ENCODE results near the gene SIGLECL1. TPM values are rescaled to one million over a fixed set of nuclear protein-coding genes. Genes with fewer than 3 reads are reported as not detected.
"Not testable (repeated sequence)": the region's sequence is repeated elsewhere in the genome, so short reads cannot be mapped to it uniquely, and the experiment has no call there.

SIGLECL1 gene
- polyA plus RNA-seq (ENCODE audit: insufficient read length in 12 of 12) = not detected
- long read RNA-seq, donor 1 = 0 reads
- long read RNA-seq, donor 2 = 0 reads
- long read RNA-seq, donor 3 = 0 reads
- long read RNA-seq, donor 4 = 0 reads
- long read RNA-seq, donor 5 = 0 reads
- long read RNA-seq, donor 6 = 0 reads
- long read RNA-seq, donor 7 = 0 reads
- long read RNA-seq, donor 8 = 0 reads
- long read RNA-seq, donor 9 = 0 reads
- long read RNA-seq, donor 10 = 0 reads
- long read RNA-seq, donor 11 = 0 reads

DNA sequence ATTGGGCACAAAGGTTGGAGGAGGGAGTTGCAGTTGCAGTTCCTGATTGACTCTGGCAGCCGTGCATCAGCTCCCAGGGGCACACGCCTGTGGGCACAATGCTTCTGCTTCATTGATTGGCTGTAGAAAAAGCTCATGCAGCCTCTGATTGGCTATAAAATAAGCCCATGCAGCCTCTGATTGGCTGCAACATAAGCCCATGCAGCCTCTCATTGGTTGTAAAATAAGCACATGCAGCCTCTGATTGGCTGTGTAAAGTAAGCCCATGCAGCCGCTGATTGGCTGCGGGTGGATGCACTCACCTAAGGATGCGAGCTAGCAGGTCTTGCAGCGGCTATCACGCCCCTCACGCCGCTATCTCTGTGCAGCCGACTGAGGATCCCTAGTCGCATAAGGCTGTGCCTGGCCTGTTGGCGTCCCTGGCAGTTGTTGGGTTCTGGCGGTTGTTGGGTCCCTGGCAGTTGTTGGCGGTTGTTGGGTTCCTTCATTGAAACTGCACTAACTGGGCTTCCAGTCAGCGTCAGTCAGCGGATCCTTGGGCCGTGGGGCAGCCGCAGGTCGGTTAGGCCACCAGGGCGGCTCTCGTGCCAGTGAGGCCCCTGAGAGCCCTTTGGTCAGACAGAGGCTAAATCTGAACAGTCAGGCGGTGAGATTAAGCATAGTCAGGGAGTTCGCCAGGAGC, at the start of gene SIGLECL1:
Gene SIGLECL1, plus strand, starts transcription at position 295 of the 682 bp plus-strand sequence. CDS start 12,993 bp downstream, outside the sequence.
- no peak for DNase-seq

DNA sequence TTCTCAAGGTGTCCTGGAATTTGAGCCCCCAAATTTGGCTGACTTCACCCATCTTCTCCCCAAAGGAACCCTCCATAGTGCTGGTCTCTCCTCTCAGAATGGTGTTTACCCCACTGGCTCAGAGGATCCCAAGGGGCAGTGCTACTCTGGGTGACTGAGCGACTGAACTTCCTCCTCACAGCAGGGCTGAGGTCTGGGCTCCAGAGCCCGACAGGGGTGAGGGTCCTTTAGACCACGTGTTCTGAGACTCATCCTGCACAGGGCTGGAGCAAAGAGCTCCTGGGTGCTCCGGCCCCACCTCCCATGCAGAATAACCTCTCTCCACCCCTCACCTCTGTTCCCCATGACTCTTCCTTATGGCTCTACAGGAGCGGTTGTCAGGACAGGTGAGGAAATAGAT, 49.2 kb upstream of the SIGLECL1 start:
- no peak for DNase-seq

DNA sequence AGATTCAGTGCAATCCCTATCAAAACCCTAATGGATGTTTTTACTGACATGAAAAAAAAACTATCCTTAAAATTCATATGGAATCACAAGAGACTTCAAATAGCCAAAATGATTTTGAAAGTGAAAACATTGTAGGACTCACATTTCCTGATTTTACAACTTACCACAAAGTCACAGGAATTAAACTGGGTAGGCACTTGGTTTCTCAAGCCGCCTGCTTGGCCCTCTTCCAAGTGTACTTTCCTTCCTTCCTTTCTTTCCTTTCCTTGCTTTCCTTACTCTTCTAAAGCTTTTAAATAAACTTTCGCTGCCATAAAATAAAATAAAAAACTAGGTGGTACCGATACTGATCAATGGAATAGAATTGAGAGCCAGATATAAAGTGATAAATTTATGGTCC, 47.0 kb upstream of the SIGLECL1 start:
- DNase-seq = no peak

GRCh38 chr19:51204321-51204720, 46.6 kb upstream of the SIGLECL1 start:
- DNase-seq = no peak

DNA sequence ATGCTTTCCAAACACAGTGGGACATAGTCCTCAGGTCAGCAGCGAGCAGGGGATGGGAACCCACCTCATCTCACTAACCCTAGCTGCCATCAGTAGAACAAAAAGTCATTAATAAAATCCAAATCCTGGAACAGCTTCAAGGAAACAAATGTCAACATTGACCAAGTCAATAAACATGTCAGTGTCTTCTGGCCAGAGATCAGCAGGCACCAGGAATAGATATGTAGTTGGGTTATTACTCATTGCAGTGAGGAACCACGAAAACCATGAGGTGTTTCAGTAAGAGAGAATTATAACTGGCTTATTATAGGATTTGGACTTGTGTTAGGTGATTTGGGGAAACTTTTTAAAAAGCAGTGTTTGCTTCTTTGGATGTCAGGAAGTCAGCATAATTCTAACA, 43.1 kb upstream of the SIGLECL1 start:
- no peak for DNase-seq

- DNase-seq = no peak
These were observed 40.6 kb upstream of the SIGLECL1 start for GRCh38 chr19:51210191-51210784.

GRCh38 chr19:51210874-51211361, 40.0 kb upstream of the SIGLECL1 start:
- not testable (repeated sequence) for DNase-seq

DNA sequence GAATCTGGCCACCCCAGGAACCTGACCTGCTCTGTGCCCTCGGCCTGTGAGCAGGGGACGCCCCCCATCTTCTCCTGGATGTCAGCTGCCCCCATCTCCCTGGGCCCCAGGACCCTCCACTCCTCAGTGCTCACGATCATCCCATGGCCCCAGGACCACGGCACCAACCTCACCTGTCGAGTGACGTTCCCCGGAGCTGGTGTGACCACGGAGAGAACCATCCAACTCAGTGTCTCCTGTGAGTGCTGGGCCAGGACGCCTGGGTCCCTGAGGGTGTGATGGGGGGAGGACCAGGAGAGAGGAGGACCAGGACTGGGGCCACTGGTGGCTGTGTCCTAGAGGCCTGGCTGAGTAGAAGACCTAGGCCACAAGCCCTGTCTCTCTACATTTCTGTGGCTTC, 39.0 kb upstream of the SIGLECL1 start:
- DNase-seq = no peak

GRCh38 chr19:51219307-51219706, 31.6 kb upstream of the SIGLECL1 start:
- DNase-seq = no peak

DNA sequence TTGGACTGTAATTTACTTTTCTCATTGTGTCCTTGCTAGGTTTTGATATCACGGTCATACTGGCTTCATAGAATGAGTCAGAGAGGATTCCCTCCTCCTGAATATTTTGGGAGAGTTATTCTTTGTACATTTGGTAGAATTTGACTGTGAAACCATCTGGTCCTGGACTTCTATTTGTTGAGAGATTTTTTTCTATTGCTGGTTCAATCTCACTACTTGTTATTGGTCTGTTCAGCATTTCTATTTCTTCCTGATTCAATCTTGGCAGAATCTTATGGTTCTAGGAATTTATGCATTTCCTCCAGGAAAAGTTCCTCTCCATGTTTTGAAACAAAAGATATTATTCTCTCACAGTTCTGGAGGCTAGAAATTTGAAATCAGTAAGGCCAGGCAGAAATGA, 30.9 kb upstream of the SIGLECL1 start:
- no peak for DNase-seq

GRCh38 chr19:51220996-51221395, 29.9 kb upstream of the SIGLECL1 start:
- no peak for DNase-seq

- no peak for DNase-seq
These were observed 26.7 kb upstream of the SIGLECL1 start for GRCh38 chr19:51224163-51224641.

DNA sequence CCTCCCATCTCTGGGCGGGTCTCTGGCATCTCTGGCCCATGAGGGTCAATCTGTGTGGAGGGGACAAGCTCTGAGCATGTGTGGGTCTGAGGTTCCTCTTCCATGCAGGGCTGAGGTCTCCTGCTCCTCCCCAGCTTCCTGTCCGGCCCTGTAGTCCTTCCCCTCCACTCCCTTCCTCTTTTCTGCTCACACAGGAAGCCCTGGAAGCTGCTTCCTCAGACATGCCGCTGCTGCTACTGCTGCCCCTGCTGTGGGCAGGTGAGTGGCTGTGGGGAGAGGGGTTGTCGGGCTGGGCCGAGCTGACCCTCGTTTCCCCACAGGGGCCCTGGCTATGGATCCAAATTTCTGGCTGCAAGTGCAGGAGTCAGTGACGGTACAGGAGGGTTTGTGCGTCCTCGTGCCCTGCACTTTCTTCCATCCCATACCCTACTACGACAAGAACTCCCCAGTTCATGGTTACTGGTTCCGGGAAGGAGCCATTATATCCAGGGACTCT, 25.9 kb upstream of the SIGLECL1 start, which contains the start of gene CD33:
Gene CD33, plus strand, starts transcription at position 183 of the 496 bp plus-strand sequence. Its CDS starts 39 bp downstream, at position 222.
- DNase-seq = not testable (repeated sequence)

- no peak for DNase-seq
These were observed 24.8 kb upstream of the SIGLECL1 start for GRCh38 chr19:51226067-51226466.

GRCh38 chr19:51227326-51227725, 23.6 kb upstream of the SIGLECL1 start:
- DNase-seq = no peak

GRCh38 chr19:51227966-51228365, 22.9 kb upstream of the SIGLECL1 start:
- no peak for DNase-seq

DNA sequence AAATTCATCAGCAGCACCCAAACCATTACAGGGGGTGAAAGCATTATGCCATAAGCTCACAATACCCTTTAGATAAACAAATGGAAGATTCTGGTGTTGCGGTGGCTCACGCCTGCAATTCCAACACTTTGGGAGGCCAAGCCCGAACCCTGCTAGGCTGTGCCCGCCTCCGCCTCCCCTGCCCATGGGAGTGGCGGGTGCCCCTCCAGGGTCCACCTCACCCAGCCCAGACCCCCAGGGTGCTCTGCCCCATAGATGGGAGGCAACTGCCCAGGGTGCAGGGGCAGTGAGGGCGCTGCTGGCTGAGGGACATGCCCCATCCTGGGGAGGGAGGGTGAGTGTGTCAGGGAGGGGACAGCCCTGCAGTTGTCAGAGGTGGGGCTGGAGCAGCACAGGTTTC, 10.0 kb upstream of the SIGLECL1 start:
- DNase-seq = no peak

- no peak for DNase-seq
These were observed 7.8 kb upstream of the SIGLECL1 start for GRCh38 chr19:51242881-51243630.

- DNase-seq = no peak
These were observed 4.7 kb upstream of the SIGLECL1 start for GRCh38 chr19:51246164-51246552.

DNA sequence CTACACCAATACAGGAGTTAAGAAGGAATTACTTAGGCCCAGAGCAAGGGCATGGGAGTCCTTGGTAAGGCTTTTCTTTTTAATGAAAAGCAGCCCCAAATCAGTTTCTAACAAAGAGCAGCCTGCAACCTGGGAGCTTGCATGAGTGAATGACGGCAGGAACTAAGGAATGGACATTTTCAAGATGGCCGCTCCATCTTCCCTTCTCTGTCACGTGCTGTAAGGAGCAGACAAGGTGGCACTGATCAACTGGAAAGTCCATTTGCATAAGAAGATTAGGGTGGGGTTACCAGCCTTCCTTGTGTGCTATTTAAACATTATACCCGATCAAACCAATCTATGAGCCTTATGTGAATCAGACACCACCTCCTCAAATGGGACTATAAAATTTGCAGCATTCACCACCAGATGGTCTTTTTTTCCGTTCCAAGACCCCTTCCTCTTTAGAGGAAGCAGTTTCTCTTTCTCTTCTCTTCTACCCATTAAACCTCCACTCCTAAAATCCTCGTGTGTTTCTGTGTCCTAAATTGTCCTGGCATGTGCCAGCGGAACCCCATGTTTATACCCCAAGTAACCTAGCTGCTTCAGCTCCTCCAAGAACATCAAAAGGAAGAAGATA, 2.8 kb upstream of the SIGLECL1 start:
- no peak for DNase-seq

- DNase-seq = no peak
These were observed 564 bp downstream of the SIGLECL1 start for GRCh38 chr19:51251468-51251820.

All from muscle of arm (tissue), 14 donors.